SH-SY5Y (cell line): ENCODE data around the gene KIAA0753.

Experiments used
- GATA2 ChIP-seq: IDR thresholded peaks from 2 replicates; pipeline ENCODE4 v1.6.1; 2011; ENCODE audit warnings: mild to moderate bottlenecking, low read depth, low read length
- GATA3 ChIP-seq: IDR thresholded peaks from 2 replicates; pipeline ENCODE4 v1.6.1; 2011; ENCODE audit warnings: low read depth, mild to moderate bottlenecking, low read length, moderate library complexity

The KIAA0753 gene

DNA sequence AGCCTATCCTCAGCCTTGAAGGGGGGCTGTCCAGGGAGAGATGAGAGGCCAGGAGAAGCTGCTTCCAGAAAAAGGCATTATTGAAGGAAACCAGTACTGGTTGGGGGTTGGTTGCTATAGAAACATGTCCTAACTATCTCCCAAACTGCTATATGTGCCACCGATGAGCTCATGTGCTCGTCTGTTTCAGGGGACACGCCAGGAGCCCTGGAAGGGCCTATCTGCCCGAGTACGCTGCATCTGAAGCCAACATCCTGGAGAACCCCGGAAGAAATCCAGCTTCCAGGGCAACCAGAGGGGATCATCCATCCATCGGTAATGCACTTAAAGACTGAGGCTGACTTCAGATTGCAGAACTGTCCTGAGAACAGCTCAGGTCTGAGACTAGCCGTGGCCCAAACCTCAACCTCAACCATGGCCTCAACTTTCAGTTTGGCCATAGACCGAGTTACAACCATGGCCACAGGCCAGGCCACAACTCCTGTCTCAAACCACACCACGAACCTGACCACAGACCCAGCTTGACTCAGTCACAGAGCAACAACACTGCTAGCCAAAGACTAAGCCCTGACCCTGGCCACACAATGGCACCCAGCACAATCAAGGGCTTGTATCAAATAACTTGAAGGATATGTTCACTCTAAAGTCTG is 94.3 kb downstream of the KIAA0753 start:
- TF ChIP-seq GATA3 (no peak), GATA2 (no peak)

DNA sequence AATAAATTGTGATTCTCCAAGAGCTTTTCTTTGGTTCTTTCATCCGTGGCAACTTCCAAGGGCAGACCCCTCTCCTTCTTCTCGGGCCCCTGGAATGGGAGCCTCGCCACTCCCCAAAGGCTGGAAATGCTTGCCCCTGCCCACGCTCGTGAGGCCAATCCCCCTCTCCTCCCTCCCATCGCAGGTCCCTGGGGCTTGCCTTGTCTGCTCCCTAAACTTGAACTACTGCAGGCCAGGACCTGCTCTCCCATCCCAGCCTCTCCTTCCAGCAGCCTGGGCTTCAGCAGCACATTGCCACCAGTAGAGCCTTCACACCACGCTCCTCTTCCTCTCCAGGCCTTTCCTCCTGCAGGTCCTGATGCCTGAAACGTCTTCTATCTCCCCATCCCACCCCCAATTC is 95.2 kb downstream of the KIAA0753 start:
- TF ChIP-seq GATA2 (no peak), GATA3 (no peak)

DNA sequence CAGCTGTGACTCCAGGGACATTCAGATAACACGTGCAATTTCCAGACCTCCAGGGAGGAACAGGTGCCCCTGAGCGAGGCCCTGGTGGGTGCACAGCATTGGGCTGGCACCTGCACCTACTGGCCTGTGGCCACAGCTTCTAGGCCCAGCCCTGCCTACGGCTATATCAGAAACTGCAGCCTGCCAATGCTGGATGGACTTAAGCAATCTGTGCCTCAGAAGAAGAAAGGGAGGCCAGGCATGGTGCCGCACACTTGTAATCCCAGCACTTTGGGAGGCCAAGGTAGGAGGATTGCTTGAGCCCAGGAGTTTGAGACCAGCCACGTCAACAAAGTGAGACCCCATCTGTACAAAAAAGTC is 96.5 kb downstream of the KIAA0753 start:
- TF ChIP-seq GATA3: no peak
- TF ChIP-seq GATA2: no peak

DNA sequence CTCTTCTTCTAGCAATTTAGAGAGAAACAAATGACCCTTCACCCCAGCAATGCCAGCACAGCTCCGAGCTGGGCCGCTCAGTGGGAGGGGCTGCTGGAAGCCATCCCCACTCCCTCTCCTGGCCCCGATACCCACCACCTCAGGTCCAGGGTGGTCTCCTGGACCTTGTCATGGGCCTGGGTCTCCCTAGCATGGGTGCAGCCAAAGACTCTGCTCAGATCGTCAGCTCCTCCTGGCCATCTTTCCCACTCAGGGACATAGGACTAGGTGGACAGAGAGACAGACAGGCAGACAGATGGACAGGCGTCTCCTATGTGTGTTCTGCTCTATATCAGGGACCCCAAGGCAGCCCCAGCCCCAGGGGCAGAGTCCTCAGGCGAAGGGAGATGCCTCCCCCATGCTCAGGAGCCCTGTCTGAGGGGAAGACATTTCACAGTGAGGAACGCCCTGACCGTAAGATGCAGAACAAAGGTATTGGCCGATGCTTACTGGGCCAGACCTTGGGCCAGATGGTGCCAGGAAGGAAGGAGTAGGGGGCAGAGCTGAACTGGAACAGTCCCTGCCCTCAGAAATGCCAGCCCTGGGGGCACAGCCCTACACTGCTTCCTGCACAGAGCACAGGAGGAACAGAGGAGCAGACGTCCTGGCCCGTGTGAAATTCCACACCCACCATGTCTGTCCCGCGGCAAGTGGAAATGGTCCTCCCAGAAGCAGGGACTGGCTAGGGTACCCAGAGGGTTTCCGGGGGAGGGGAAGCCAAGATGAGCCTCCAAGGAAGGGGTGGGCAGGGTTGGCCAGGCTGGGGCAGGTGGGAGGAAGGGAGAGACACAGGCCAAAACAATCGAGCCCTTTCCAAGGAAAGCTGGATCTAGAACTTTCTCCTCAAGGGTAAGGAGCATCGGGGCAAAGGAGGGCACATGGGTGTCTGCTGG is 97.2 kb downstream of the KIAA0753 start:
- TF ChIP-seq GATA2: no peak
- no peak for TF ChIP-seq GATA3

DNA sequence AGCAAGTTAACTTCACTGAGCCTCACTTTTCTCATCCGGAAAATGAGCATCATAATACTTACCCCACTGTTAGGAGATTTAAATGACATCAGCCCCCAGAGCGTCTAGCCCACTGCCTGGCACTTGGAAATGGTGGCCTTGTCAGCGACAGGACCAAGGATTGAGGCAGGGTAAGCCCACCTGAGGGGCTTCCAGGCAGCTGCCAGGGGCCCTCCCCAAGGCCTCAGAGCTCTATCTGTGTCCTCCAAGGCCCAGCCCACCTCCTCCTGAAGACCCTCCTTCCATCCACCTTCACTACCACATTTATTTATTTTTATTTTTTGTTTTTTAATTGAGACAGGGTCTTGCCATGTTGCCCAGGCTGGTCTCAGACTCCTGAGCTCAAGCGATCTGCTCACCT is 97.9 kb downstream of the KIAA0753 start:
- no peak for TF ChIP-seq GATA2
- no peak for TF ChIP-seq GATA3

GRCh38 chr17:6541886-6542285 is 98.6 kb downstream of the KIAA0753 start:
- TF ChIP-seq GATA3 (no peak), GATA2 (no peak)

DNA sequence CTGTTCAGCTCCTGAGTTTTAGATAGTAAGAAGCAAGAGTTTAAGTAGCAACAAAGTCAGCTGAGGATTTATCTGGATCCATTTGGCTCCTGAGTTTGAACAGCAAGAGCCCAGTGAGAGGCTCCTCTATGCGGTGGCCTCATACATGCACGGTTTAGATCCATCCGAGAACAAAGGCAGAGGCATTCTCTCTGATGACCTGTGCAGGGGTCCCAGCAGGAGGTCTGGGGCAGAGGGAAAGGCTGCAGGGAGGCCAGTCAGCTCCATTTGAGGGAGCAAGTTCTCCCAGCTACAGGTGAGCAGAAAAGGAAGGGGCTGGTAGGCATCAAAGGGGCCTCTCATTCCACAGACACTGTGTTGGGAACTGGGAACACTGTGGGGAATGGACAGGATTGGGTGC is 100.6 kb downstream of the KIAA0753 start:
- TF ChIP-seq GATA2 (no peak), GATA3 (no peak)

GRCh38 chr17:6536566-6537065 is 103.9 kb downstream of the KIAA0753 start:
- TF ChIP-seq GATA3: no peak
- no peak for TF ChIP-seq GATA2

GRCh38 chr17:6536053-6536452 is 104.5 kb downstream of the KIAA0753 start:
- TF ChIP-seq GATA2 (no peak), GATA3 (no peak)

DNA sequence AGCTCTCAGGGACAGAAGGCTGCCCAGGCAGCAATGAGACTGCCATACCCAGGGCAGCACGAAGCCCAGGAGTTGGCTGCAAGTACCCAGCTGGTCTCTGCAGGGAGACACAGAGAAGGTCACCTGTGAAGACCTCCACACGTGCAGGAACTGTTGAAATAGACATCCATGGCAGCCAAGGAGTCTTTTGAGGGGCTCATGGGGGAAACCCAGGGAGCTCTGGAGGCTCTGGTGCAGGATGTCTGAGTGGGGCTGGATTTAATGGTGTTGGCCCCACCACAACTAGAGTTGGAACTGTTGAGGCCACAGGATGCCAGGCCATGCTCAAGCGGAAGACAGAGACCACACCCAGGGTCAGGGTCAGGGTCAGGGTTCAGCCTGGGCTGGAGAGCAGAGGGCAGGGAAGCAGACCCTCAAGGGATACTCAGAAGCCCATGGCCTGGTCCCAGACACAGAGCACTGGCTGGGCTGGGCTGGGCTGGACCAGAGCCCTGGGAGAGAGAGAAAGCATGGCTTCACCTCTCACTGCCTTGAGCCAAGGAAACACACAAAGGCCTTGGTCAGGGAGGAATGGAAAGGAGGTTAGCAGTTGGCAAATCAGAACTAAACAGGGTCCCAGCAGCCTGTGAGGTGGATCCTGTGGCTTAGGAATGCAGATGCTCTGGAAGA is 105.5 kb downstream of the KIAA0753 start:
- TF ChIP-seq GATA2: no peak

DNA sequence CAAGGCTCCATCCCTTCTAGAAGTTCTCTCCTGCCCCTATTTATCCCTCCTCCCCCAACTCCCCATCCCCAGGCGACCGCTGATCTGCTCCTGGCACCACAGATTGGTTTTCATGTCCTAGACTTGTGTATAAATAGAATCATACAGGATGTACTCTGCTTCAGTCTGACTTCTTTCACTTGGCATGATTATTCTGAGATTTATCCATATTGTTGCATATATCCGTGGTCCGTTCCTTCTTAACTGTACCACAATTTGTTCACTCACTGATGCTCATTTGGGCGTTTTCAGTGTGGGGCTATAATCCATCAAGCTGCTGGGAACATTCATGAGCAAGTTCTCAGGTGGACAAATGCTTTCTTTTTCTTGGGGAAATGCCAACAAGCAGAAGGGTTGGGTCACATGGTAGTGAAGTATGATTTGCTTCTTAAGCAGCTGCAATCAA is 108.0 kb downstream of the KIAA0753 start:
- TF ChIP-seq GATA3 (no peak), GATA2 (no peak)

DNA sequence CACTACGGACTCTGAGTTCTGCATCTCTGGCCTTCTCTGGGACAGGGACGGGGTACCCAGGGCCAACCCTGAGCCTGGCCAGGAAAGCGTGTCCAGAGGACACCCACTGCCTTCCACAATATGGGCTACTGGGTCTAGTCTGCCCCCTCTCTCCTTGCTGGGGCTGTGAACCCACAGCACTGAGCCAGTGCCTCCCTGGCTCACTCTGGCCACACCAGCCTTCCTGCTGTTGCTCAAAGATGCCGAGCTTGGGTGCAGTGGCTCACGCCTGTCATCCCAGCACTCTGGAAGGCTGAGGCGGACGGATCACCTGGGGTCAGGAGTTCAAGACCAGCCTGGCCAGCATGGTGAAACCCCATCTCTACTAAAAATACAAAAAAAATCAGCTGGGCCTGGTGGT is 108.9 kb downstream of the KIAA0753 start:
- no peak for TF ChIP-seq GATA2
- no peak for TF ChIP-seq GATA3

- no peak for TF ChIP-seq GATA3
- no peak for TF ChIP-seq GATA2
These were observed 110.1 kb downstream of the KIAA0753 start for GRCh38 chr17:6530324-6530920.

GRCh38 chr17:6528557-6528956 is 112.0 kb downstream of the KIAA0753 start:
- no peak for TF ChIP-seq GATA3
- no peak for TF ChIP-seq GATA2
